Daoy (cell line): Measurements from ENCODE around the gene MLANA. TPM values are rescaled to one million over a fixed set of nuclear protein-coding genes. Genes with fewer than 3 reads are reported as not detected.

ENCODE experiments used
- DNase-seq: peaks from one replicate; pipeline ENCODE4 v3.0.0-alpha.2; 2015; ENCODE audit warnings: low read depth
- total RNA-seq: library from RNA; depleted of rRNA; stranded (reverse); fragments of >200 nt; shearing (Covaris generic); gene quantifications from 2 replicates; pipeline ENCODE4 v1.2.3, GENCODE V29; 2014; rRNA removed

The MLANA gene
- not detected in 2 replicates for total RNA-seq

GRCh38 chr9:5890641-5891040 is at the start of gene MLANA:
TSS of gene MLANA (plus strand) at chr9:5890889. CDS start at chr9:5892475, 1,586 bp downstream.
- DNase-seq, result no peak

DNA sequence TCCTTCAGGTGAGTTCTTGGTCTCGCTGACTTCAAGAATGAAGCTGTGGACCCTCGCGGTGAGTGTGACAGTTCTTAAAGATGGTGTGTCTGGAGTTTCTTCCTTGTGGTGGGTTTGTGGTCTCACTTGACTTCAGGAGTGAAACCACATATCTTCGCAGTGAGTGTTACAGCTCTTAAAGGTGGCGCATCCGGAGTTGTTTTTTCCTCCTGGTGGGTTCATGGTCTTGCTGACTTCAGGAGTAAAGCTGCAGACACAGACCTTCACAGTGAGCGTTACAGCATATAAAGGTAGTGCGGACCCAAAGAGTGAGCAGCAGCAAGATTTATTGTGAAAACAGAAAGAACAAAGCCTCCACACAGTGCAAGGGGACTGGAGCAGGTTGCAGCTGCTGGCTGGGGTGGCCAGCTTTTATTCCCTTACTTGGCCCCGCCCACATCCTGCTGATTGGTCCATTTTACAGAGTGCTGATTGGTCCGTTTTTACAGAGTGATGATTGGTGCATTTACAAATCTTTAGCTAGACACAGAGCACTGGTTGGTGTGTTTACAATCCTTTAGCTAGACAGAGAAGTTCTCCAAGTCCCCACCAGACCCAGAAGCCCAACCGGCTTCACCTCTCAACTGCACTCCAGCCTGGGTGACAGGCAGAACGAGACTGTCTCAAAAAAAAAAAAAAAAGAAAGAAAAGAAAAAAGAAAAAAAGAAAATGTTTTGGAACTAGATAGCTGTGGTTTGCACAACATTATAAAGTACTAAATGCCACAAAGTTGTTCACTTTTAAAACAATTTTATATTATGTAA is 48.7 kb upstream of the MLANA start:
- no peak for DNase-seq

DNA sequence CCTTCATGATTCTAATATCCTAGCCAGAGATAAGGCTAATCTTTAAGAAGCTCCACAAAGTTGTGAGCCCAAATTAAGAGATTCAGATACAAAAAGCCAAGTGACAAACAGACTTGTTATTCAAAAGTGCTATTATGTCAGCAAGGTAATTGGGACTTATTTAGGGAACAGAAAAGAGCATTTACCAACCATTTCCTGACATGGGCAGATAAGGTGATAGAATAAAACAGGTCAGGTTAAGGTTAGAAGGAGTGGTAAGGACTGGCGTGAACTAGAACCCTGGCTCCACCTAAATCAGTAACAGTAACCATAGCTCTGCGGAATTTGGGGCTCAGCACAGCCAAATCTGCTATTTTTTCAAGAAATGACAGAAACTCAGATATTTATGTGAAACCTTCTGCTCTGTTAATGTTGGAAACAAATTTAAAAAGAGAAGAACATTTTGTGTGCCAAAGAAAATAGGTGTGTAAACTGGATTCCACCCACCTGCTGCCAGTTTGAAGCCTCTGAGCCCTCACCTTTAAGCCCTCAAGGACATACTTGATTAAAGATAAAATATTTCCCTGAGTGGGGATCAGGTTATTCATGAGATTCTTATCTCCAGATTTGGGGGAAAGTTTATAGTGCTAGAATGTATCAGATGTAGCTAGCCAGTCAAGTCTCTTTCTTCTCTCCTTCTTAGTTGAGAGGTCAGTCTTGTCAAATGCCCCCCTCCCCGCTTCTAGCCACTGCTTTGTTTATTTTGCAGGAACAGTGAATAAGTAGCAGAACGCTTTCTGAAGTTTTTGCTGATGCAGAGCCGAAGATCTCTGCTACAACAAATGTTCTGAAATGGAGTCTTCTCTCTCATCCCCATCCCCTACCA is 47.5 kb upstream of the MLANA start:
- no peak for DNase-seq

- peak; percentile 75 for DNase-seq
These were observed 46.8 kb upstream of the MLANA start for GRCh38 chr9:5843794-5844471.

GRCh38 chr9:5845157-5845531 is 45.5 kb upstream of the MLANA start:
- no peak for DNase-seq

- DNase-seq, result no peak
These were observed 44.6 kb upstream of the MLANA start for GRCh38 chr9:5846096-5846495.

DNA sequence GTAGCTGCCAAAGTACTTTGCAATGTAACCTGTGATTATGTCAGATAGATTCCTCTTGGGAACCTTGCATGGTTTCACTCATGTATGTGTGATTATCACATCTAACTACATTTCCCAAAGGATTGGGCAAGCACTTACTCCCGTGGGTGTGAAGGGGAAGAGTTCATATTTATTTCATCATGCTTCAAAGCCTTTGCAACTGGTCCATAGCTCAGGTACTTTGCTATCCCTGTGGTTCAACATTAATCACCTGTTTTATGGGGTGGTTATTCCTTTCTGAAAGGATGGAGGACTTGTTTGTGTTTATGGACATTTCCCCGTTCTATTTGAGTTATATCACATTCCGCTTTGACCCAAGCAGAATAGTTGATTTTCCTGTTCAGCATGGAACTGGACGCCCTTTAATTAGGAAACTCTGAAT is 44.2 kb upstream of the MLANA start:
- DNase-seq, result no peak

GRCh38 chr9:5848372-5848882 is 42.3 kb upstream of the MLANA start:
- DNase-seq, result no peak

GRCh38 chr9:5850724-5851122 is 40.0 kb upstream of the MLANA start:
- no peak for DNase-seq

GRCh38 chr9:5851445-5851844 is 39.2 kb upstream of the MLANA start:
- DNase-seq, result peak; percentile 27

DNA sequence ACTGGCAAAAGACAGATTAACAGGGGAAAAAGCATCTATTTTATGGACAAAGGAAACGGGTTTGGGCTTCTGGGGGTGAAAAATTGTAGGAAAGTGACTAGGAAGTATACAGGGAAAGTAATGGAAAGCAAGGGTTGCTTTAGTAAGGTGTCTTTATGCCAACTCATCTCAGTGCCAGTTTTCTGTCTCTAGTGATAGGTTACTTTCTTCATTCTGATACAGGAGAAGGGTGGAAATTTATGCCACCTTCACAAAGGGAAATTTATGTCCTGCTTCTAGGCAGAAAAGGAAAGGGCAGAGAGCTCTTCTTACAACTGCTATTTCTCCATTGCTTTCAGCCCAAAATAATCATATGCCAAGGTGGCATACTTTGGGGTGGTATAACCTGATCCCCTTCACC is 37.7 kb upstream of the MLANA start:
- no peak for DNase-seq

GRCh38 chr9:5853617-5854016 is 37.1 kb upstream of the MLANA start:
- no peak for DNase-seq

GRCh38 chr9:5854063-5854790 is 36.5 kb upstream of the MLANA start:
- no peak for DNase-seq

DNA sequence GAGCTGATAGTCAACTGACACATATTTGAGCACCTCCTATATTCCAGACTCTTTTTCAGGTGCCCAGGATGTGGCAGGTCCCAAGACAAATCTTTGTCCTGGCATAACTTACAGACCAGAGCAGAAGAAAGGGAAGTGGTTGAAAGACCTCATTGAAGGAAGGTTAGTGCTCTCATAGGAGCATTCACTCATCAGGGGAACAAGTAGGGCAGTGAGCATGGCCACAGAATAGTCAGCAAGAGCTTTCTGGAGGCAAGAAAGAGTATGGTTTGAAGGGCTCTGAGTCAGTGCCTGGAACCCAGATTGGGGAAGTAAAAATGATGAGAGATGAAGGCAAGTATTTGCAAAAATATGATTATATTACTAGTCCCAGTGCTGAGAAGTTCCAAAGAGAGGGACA is 32.8 kb upstream of the MLANA start:
- no peak for DNase-seq

DNA sequence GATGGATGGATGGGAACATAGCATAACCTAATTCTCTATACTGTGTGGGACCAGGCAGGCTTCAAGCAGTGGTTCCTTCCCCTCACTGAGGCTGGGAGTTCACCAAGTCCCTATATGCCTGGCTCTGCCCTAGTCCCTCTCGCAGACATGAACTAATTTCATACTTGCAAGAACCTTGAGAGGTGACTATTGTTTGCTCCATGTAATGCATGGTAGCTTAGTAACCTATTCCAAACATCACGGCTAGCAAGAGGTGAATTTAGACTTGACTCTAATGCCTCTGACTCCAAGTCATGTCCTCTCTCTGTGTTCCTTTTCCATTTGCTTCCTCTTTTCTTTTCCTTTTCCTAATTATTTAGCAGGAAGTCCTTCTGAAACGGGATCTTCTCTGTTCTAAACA is 31.9 kb upstream of the MLANA start:
- no peak for DNase-seq

- no peak for DNase-seq
These were observed 27.5 kb upstream of the MLANA start for GRCh38 chr9:5863092-5863746.

- no peak for DNase-seq
These were observed 26.2 kb upstream of the MLANA start for GRCh38 chr9:5864446-5864845.

- no peak for DNase-seq
These were observed 24.4 kb upstream of the MLANA start for GRCh38 chr9:5866272-5866671.

GRCh38 chr9:5866685-5867084 is 24.0 kb upstream of the MLANA start:
- no peak for DNase-seq

- DNase-seq, result no peak
These were observed 22.5 kb upstream of the MLANA start for GRCh38 chr9:5868235-5868634.
